Adrenal gland (tissue), 5 donors: ENCODE measurements around the gene GHRHR.

ENCODE experiments used
- CTCF ChIP-seq, 6 experiments: fragments of 450-650 bp in 4 of 6; fragments of 200-600 bp in 2 of 6; sonication (generic) in 1 of 6; IDR thresholded peaks; 1 replicate in 5 of 6; 2 replicates in 1 of 6; pipeline versions ENCODE4 v1.5.1 to v1.8.0; 2016 to 2021; ENCODE audit warnings: antibody characterized with exemption in 6 of 6, mild to moderate bottlenecking in 2 of 6, moderate library complexity in 1 of 6
- POLR2A ChIP-seq, 2 donors: fragments of 450-650 bp; IDR thresholded peaks; one replicate each; pipeline ENCODE4 v1.6.1; 2017; ENCODE audit warnings: antibody characterized with exemption in 2 of 2, mild to moderate bottlenecking in 2 of 2, moderate library complexity in 1 of 2
- donor health status: DM: no; HTN: no; CAD: no.

GRCh38 chr7:30986738-30987137 is 23.0 kb downstream of the GHRHR start:
- no peak for TF ChIP-seq POLR2A (IDR thresholded peaks at IDR 0.05)
- no peak for TF ChIP-seq CTCF (IDR thresholded peaks at IDR 0.05)
